Mesodermal cell (in vitro differentiated cells): ENCODE results near the gene NRP2.
A peak's percentile ranks its signal among the peaks of the same experiment; 100 is the strongest.

Experiments used
- H3K27ac ChIP-seq: 2 replicates; pipeline ENCODE4 v1.7.0; 2013; ENCODE audit warnings: mild to moderate bottlenecking, low read depth, low read length, moderate library complexity; ENCODE audit not compliant: severe bottlenecking
- H3K36me3 ChIP-seq: 2 replicates; pipeline ENCODE4 v1.7.1; 2013; ENCODE audit warnings: mild to moderate bottlenecking, low read length, moderate library complexity; ENCODE audit not compliant: control insufficient read depth, insufficient read depth
- H3K4me1 ChIP-seq: one replicate; pipeline ENCODE4 v1.7.1; 2013; ENCODE audit warnings: mild to moderate bottlenecking, low read length; ENCODE audit not compliant: insufficient read depth, control insufficient read depth, poor library complexity, severe bottlenecking
- H3K4me3 ChIP-seq: 2 replicates; pipeline ENCODE4 v1.7.0; 2013; ENCODE audit warnings: low read length, control low read depth, mild to moderate bottlenecking; ENCODE audit not compliant: insufficient read depth, poor library complexity, severe bottlenecking; ENCODE audit errors: extremely low read depth
- H3K9me3 ChIP-seq: 2 replicates; pipeline ENCODE4 v1.7.1; 2013; ENCODE audit warnings: mild to moderate bottlenecking, low read length, moderate library complexity; ENCODE audit not compliant: control insufficient read depth
- WGBS, 2 experiments: methylation state at CpG; one replicate each; pipeline ENCODE4 v1.1.5; 2013; ENCODE audit warnings: missing lambda C conversion rate in 2 of 2; ENCODE audit not compliant: insufficient coverage in 2 of 2; 5-methylcytosine and 5-hydroxymethylcytosine counted together

NRP2 gene

GRCh38 chr2:205699515-205700289 lies 17.4 kb downstream of the NRP2 start:
- WGBS, 2 experiments: 47 to 52% methylated on average over 2 to 3 of the region's 4 CpGs
- H3K4me3 ChIP-seq: no peak overlapping the region
- H3K27ac ChIP-seq: peak overlapping the region; percentile 91
- H3K9me3 ChIP-seq: no peaks in the 10 kb centered on the region
- H3K36me3 ChIP-seq: peaks cover 44% of the 10 kb centered on the region
- H3K4me1 ChIP-seq: peaks cover 98% of the 10 kb centered on the region

- WGBS, 2 experiments: 41 to 45% methylated on average over 11 to 12 of the region's 12 CpGs
- Histone ChIP-seq H3K36me3 (peaks cover 52% of the 10 kb centered on the region), H3K9me3 (no peaks in the 10 kb centered on the region), H3K27ac (peak overlapping the region; percentile 91), H3K4me3 (no peak overlapping the region), H3K4me1 (peaks cover 94% of the 10 kb centered on the region)
Observed at GRCh38 chr2:205700331-205701132, 18.2 kb downstream of the NRP2 start.

- no peak overlapping the region for H3K4me3 ChIP-seq
- H3K4me1 ChIP-seq: peaks cover 94% of the 10 kb centered on the region
- H3K9me3 ChIP-seq: no peaks in the 10 kb centered on the region
- no CpG with 5 or more reads among the region's 1 CpG for WGBS, 2 experiments
- H3K36me3 ChIP-seq: peaks cover 53% of the 10 kb centered on the region
- H3K27ac ChIP-seq: peak overlapping the region; percentile 91
Observed at GRCh38 chr2:205701509-205701908, 19.2 kb downstream of the NRP2 start.

- Histone ChIP-seq H3K9me3 (no peaks in the 10 kb centered on the region), H3K27ac (peak overlapping the region; percentile 91), H3K4me1 (peaks cover 95% of the 10 kb centered on the region), H3K4me3 (no peak overlapping the region), H3K36me3 (peaks cover 53% of the 10 kb centered on the region)
- 20 to 30% methylated on average over 1 of the region's 1 CpG for WGBS, 2 experiments
Observed at GRCh38 chr2:205702576-205702975, 20.3 kb downstream of the NRP2 start.

GRCh38 chr2:205703471-205704126 lies 21.3 kb downstream of the NRP2 start:
- H3K36me3 ChIP-seq: peaks cover 53% of the 10 kb centered on the region
- H3K9me3 ChIP-seq: no peaks in the 10 kb centered on the region
- 84 to 92% methylated on average over 4 to 7 of the region's 8 CpGs for WGBS, 2 experiments
- peak overlapping the region; percentile 24 for H3K27ac ChIP-seq
- peaks cover 95% of the 10 kb centered on the region for H3K4me1 ChIP-seq
- H3K4me3 ChIP-seq: no peak overlapping the region

- peaks cover 54% of the 10 kb centered on the region for H3K36me3 ChIP-seq
- peaks cover 89% of the 10 kb centered on the region for H3K4me1 ChIP-seq
- peak overlapping the region; percentile 24 for H3K27ac ChIP-seq
Observed at GRCh38 chr2:205704127-205704741, 21.9 kb downstream of the NRP2 start.

GRCh38 chr2:205705511-205706349 lies 23.4 kb downstream of the NRP2 start:
- Histone ChIP-seq H3K4me3 (no peak overlapping the region), H3K36me3 (peaks cover 69% of the 10 kb centered on the region), H3K4me1 (peaks cover 74% of the 10 kb centered on the region), H3K9me3 (no peaks in the 10 kb centered on the region), H3K27ac (peak overlapping the region; percentile 80)
- WGBS, 2 experiments: 75 to 82% methylated on average over 14 to 15 of the region's 16 CpGs

More at GRCh38 chr2:205704127-205704741, 21.9 kb downstream of the NRP2 start:
- H3K4me3 ChIP-seq: no peak overlapping the region
- no peaks in the 10 kb centered on the region for H3K9me3 ChIP-seq
- 70 to 100% methylated on average over 4 of the region's 9 CpGs for WGBS, 2 experiments

- peak overlapping the region; percentile 80 for H3K27ac ChIP-seq
- peaks cover 75% of the 10 kb centered on the region for H3K36me3 ChIP-seq
- WGBS, 2 experiments: 73 to 78% methylated on average over 10 of the region's 10 CpGs
- peaks cover 66% of the 10 kb centered on the region for H3K4me1 ChIP-seq
- H3K4me3 ChIP-seq: no peak overlapping the region
- H3K9me3 ChIP-seq: no peaks in the 10 kb centered on the region
Observed at GRCh38 chr2:205706769-205707381, 24.6 kb downstream of the NRP2 start.

- peaks cover 66% of the 10 kb centered on the region for H3K4me1 ChIP-seq
- H3K27ac ChIP-seq: no peak overlapping the region
- 96 to 97% methylated on average over 9 to 11 of the region's 11 CpGs for WGBS, 2 experiments
- no peaks in the 10 kb centered on the region for H3K9me3 ChIP-seq
- no peak overlapping the region for H3K4me3 ChIP-seq
- H3K36me3 ChIP-seq: peaks cover 72% of the 10 kb centered on the region
Observed at GRCh38 chr2:205708231-205708631, 25.9 kb downstream of the NRP2 start.
